ENCODE results near the gene PRICKLE4.

The PRICKLE4 gene

GRCh38 chr6:41818271-41819054 lies 37.9 kb downstream of the PRICKLE4 start:
- H3K27me3 ChIP-seq (ENCODE audit: insufficient read depth, low read length, poor library complexity), result no peaks in the 10 kb centered on the region
- H2AFZ ChIP-seq (ENCODE audit: low read depth, low read length), result no peak overlapping the region
- H3K36me3 ChIP-seq (ENCODE audit: insufficient read depth, low read length), result peaks cover 15% of the 10 kb centered on the region; the same call in 1 of the 2 replicates
- DNase-seq, result no peak
- TF ChIP-seq CTCF (IDR thresholded peaks at IDR 0.05; ENCODE audit: borderline replicate concordance, extremely low read depth, low read length, poor library complexity, severe bottlenecking) (no peak), EZH2 (IDR thresholded peaks at IDR 0.05; ENCODE audit: borderline replicate concordance, low read depth, low read length, severe bottlenecking) (no peak)
- no peaks in the 10 kb centered on the region for H3K4me1 ChIP-seq (ENCODE audit: insufficient read depth, low read length)
- H3K9me3 ChIP-seq (ENCODE audit: insufficient read depth, low read length, severe bottlenecking), result no peaks in the 10 kb centered on the region
- no peak overlapping the region for H3K4me2 ChIP-seq (ENCODE audit: insufficient read depth, low read length)
- H3K79me2 ChIP-seq (ENCODE audit: insufficient read depth, low read length), result peaks cover 8% of the 10 kb centered on the region
- ATAC-seq (ENCODE audit: insufficient read depth, low read depth), result no peak
- H3K27ac ChIP-seq (ENCODE audit: low read length), result no peak overlapping the region
- H3K4me3 ChIP-seq (ENCODE audit: low read depth in 1 of 2, low read length in 2 of 2), result no peak overlapping the region
- H3K9ac ChIP-seq (ENCODE audit: low read depth, low read length), result no peak overlapping the region
- no peaks in the 10 kb centered on the region; the same call in none of the 2 replicates for H4K20me1 ChIP-seq (ENCODE audit: insufficient read depth, low read length)

- Histone ChIP-seq H3K27me3 (ENCODE audit: insufficient read depth, low read length, poor library complexity) (no peaks in the 10 kb centered on the region), H3K79me2 (ENCODE audit: insufficient read depth, low read length) (no peaks in the 10 kb centered on the region; the same call in none of the 2 replicates), H2AFZ (ENCODE audit: low read depth, low read length) (no peak overlapping the region), H3K27ac (ENCODE audit: low read length) (no peak overlapping the region), H3K9ac (ENCODE audit: low read depth, low read length) (no peak overlapping the region), H3K4me2 (ENCODE audit: insufficient read depth, low read length) (no peak overlapping the region), H3K4me3 (ENCODE audit: low read depth in 1 of 2, low read length in 2 of 2) (no peak overlapping the region), H3K9me3 (ENCODE audit: insufficient read depth, low read length, severe bottlenecking) (no peaks in the 10 kb centered on the region), H4K20me1 (ENCODE audit: insufficient read depth, low read length) (no peaks in the 10 kb centered on the region; the same call in none of the 2 replicates), H3K36me3 (ENCODE audit: insufficient read depth, low read length) (peaks cover 6% of the 10 kb centered on the region; the same call in 1 of the 2 replicates), H3K4me1 (ENCODE audit: insufficient read depth, low read length) (no peaks in the 10 kb centered on the region)
- ATAC-seq (ENCODE audit: insufficient read depth, low read depth) (no peak), DNase-seq (no peak)
- no peak for TF ChIP-seq EZH2 (IDR thresholded peaks at IDR 0.05; ENCODE audit: borderline replicate concordance, low read depth, low read length, severe bottlenecking)
- no peak for TF ChIP-seq CTCF (IDR thresholded peaks at IDR 0.05; ENCODE audit: borderline replicate concordance, extremely low read depth, low read length, poor library complexity, severe bottlenecking)
These were observed 40.7 kb downstream of the PRICKLE4 start for GRCh38 chr6:41821266-41821665.

GRCh38 chr6:41822021-41822420 lies 41.4 kb downstream of the PRICKLE4 start:
- H3K27ac ChIP-seq (ENCODE audit: low read length), result no peak overlapping the region
- H3K9me3 ChIP-seq (ENCODE audit: insufficient read depth, low read length, severe bottlenecking), result no peaks in the 10 kb centered on the region
- no peak for TF ChIP-seq EZH2 (IDR thresholded peaks at IDR 0.05; ENCODE audit: borderline replicate concordance, low read depth, low read length, severe bottlenecking)
- no peak for TF ChIP-seq CTCF (IDR thresholded peaks at IDR 0.05; ENCODE audit: borderline replicate concordance, extremely low read depth, low read length, poor library complexity, severe bottlenecking)
- no peaks in the 10 kb centered on the region; the same call in none of the 2 replicates for H3K79me2 ChIP-seq (ENCODE audit: insufficient read depth, low read length)
- no peak overlapping the region for H2AFZ ChIP-seq (ENCODE audit: low read depth, low read length)
- peaks cover 6% of the 10 kb centered on the region; the same call in 1 of the 2 replicates for H3K36me3 ChIP-seq (ENCODE audit: insufficient read depth, low read length)
- ATAC-seq (ENCODE audit: insufficient read depth, low read depth) (no peak), DNase-seq (no peak)
- no peak overlapping the region for H3K4me2 ChIP-seq (ENCODE audit: insufficient read depth, low read length)
- H3K27me3 ChIP-seq (ENCODE audit: insufficient read depth, low read length, poor library complexity), result no peaks in the 10 kb centered on the region
- H3K9ac ChIP-seq (ENCODE audit: low read depth, low read length), result no peak overlapping the region
- no peaks in the 10 kb centered on the region; the same call in none of the 2 replicates for H4K20me1 ChIP-seq (ENCODE audit: insufficient read depth, low read length)
- H3K4me1 ChIP-seq (ENCODE audit: insufficient read depth, low read length), result no peaks in the 10 kb centered on the region
- no peak overlapping the region for H3K4me3 ChIP-seq (ENCODE audit: low read depth in 1 of 2, low read length in 2 of 2)

All from DND-41 (cell line).